ENCODE measurements around the gene ELAVL1.
"Not testable (repeated sequence)": the region's sequence is repeated elsewhere in the genome, so short reads cannot be mapped to it uniquely, and the experiment has no call there.

Gene ELAVL1

GRCh38 chr19:7968008-7968795 is 37.2 kb downstream of the ELAVL1 start:
- DNase-seq (ENCODE audit: low read depth): no peak

- DNase-seq (ENCODE audit: low read depth): no peak
Observed at GRCh38 chr19:7965921-7966665, 39.3 kb downstream of the ELAVL1 start.

GRCh38 chr19:7965259-7965841 is 40.1 kb downstream of the ELAVL1 start:
- no peak for DNase-seq (ENCODE audit: low read depth)

DNA sequence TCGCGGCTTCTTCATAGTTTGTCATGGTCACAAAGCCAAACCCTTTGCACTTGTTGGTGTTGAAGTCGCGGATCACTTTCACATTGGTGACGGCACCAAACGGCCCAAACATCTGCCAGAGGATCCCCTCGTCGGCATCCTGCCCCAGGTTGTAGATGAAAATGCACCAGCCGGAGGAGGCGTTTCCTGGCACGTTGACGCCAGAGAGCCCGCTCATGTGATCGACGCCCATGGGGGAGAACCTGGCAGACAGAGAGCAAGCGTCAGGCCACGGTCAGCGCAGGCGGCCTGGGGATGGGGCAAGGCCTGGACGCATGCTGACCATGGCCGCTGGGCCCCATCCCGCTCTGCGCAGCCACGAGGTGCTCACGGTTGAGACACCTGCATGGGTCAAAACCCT is 41.9 kb downstream of the ELAVL1 start:
- no peak for DNase-seq (ENCODE audit: low read depth)

DNA sequence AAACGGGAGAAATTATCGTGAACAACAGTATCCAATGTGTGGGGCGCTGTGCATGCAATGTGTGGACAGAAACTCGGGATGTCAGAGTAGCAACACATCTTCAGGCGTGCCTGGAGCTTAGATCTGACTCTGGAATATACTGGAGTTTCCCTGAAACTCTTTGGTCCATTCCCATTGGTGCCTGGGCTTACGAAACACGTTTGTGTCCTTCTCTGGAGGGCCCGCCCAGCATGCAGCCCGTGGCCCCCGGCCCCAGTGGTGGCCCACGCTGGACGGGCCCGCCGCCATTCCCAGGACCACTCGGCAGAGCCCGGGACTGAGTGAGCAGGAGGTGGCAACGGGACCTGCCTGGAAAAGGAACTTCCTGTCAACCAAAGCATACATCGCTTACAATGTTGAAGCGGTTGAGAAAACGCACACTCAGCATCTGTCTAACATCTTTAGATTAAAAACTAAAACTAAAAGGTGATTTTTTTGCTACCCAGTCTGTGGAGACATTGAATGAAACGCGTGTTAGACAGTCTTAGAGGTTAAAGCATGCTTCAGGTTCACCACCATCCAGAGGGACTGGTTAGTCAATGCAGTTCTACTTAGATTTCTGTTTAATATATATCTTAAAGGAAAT is 42.7 kb downstream of the ELAVL1 start:
- no peak for DNase-seq (ENCODE audit: low read depth)

- DNase-seq (ENCODE audit: low read depth): no peak
Observed at GRCh38 chr19:7961920-7962626, 43.4 kb downstream of the ELAVL1 start.

DNA sequence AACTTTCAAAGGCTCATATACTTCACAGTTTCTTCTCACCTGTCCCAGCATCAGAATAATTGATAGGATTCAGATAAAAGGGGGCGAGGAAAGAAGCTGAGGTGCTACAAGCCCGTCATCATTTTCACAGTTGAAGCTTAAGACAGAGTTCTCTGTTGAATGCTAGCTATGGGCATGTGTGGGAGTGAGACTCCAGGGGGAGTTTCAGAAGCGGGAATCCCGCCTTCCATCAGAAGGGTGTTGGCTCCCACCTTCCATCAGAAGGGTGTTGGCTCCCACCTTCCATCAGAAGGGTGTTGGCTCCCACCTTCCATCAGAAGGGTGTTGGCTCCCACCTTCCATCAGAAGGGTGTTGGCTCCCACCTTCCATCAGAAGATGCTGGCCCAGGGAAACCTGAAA is 44.4 kb downstream of the ELAVL1 start:
- DNase-seq (ENCODE audit: low read depth): not testable (repeated sequence)

- DNase-seq (ENCODE audit: low read depth): no peak
Observed at GRCh38 chr19:7959211-7959610, 46.2 kb downstream of the ELAVL1 start.

DNA sequence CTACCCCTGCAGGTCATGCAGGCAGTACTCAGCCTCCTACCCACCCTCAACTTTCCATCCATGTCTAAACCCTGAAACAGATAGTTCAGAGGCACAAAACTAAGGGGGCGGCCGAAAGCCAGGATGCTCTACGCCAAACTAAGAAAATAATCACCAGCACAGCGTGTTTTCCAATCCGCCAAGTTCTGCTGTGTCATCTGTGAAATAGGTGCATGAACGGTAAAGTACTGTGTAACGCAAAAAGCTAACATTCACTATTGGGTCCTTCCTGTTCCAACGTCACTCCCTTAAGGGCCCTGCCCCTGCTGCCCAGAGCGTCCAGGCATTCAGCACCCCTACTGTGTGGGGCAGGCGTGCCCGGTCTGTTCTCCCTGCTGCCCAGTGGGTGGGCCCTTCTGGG is 49.7 kb downstream of the ELAVL1 start:
- DNase-seq (ENCODE audit: low read depth): no peak

DNA sequence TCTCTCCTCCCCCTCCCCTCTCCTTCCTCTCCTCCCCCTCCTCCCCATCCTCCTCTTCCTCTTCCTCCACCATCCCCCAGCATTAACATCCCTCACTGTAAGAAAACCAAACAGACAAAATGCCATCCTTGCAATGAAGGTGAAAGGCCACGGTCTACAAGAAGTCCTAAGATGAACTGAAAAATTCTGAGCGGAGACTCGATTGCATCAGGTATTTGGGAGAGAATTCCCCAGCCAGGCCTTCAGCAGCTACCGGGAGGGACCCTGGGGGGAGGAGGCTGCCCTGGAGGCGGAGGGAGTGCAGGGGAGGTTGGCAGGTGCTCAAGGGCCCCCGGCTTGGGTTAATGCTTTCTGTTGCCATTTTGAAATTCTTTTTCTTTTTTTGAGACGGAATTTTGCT is 51.9 kb downstream of the ELAVL1 start:
- no peak for DNase-seq (ENCODE audit: low read depth)

- DNase-seq (ENCODE audit: low read depth): no peak
Observed at GRCh38 chr19:7953060-7953459, 52.4 kb downstream of the ELAVL1 start.

GRCh38 chr19:7947939-7948338 is 57.5 kb downstream of the ELAVL1 start:
- DNase-seq (ENCODE audit: low read depth): no peak

- peak; percentile 72 for DNase-seq (ENCODE audit: low read depth)
Observed at GRCh38 chr19:7944177-7944761, 61.2 kb downstream of the ELAVL1 start.

DNA sequence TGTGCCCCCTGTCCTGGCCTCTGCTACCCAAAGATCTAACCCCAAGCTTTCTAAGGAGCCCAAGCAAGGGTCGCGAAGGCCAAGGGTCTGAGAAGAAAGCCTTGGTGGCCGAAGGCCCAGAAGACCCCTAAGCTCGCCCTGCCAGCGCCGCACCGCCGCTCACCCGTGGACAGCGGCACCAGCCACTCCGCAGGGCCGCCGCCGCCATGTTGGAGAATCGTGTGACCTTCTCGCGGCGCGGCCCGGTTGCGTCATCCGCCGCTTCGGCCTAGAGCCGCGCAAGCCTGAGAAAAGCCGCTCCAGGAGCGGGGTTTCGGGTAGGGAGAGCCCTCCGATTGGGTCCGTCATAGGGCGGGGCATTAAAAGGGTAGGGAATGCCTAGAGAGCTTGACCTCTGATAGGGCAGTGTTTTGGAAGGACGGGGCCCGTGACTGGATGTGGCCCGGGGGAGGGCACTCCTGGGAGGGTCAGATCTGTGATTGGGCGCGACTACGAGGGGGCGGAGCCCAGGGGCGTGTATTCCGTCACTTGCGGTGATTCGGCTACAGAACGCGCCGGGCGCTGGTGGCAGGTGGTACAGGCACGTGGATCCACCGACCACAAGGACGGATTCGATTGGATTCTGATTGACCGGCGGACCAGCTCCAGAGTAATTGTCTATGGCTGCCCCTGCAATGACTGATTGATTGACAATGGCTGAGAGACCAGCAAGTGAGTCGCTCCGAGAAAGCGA is 61.8 kb downstream of the ELAVL1 start, which contains the start of gene TIMM44:
Gene TIMM44 (minus strand): TSS at position 223 of the 733 bp plus-strand sequence. CDS start 15 bp downstream, at position 208.
- peak; percentile 97 for DNase-seq (ENCODE audit: low read depth)

- DNase-seq (ENCODE audit: low read depth): no peak
Observed at GRCh38 chr19:7942981-7943443, 62.4 kb downstream of the ELAVL1 start.

DNA sequence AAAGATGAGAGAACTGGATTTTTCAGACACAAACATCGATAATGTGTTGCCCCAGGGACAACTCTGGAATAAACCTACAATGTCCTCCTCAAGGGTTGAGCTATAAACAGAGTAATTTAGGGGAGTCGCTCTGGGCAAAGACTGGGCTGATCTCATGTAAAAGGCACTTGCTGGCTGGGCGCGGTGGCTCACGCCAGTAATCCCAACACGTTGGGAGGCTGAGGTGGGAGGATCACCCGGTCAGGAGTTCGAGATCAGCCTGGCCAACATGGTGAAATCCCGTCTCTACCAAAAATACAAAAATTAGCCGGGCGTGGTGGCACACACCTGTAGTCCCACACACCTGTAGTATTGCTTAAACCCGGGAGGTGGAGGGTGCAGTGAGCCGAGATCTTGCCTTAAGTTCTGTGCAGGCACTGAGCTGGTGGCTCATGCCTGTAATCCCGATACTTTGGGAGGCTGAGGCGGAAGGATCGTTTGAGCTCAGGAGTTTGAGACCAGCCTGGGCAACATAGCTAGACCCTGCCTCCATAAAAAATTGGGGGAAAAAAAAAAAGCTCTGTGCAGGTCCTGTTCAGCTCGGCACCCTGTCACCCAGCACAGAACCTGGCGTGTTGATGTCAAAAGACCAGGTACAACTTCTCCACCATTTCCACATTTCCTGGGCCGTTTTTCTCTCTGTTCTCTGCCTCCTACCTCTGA is 63.4 kb downstream of the ELAVL1 start:
- no peak for DNase-seq (ENCODE audit: low read depth)

DNA sequence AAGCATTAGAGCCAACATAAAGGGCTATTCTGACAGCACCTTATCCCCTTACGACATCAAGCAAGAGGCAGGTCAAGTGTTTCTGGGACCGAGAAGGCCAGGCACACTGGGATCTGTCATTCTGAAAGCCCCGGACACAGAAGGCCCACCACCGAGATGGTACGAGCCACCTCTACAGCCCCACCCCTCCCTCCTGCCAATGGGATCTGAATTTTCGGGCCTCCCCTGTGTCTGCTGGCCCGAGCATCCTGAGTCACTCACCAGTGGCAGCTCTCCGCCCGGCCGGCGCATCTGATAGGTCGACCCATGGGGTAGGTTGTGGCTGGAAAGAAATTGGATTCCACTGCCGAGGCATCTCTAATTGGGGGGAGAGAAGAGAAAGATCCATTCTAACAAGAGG is 64.6 kb downstream of the ELAVL1 start:
- no peak for DNase-seq (ENCODE audit: low read depth)

DNA sequence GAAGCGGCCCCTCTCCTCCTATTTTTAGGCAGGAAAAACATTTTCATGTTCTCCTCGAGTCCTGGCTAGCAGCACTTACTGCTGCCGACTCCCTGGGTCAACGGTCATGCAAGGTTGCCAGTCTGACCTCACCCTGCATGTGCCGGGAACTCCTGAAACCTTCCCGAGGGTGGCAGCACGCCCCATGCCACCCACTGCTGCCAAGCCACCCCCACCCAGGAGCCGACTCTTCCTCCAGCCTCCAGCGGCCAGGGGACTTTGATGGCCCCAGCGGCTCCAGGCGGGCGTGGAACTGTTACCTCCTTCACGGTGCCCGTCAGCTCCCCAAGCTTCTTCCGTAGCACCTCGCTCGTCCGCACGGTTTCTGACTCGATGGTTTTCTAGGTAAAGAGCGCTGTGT is 70.7 kb downstream of the ELAVL1 start:
- DNase-seq (ENCODE audit: low read depth): no peak

DNA sequence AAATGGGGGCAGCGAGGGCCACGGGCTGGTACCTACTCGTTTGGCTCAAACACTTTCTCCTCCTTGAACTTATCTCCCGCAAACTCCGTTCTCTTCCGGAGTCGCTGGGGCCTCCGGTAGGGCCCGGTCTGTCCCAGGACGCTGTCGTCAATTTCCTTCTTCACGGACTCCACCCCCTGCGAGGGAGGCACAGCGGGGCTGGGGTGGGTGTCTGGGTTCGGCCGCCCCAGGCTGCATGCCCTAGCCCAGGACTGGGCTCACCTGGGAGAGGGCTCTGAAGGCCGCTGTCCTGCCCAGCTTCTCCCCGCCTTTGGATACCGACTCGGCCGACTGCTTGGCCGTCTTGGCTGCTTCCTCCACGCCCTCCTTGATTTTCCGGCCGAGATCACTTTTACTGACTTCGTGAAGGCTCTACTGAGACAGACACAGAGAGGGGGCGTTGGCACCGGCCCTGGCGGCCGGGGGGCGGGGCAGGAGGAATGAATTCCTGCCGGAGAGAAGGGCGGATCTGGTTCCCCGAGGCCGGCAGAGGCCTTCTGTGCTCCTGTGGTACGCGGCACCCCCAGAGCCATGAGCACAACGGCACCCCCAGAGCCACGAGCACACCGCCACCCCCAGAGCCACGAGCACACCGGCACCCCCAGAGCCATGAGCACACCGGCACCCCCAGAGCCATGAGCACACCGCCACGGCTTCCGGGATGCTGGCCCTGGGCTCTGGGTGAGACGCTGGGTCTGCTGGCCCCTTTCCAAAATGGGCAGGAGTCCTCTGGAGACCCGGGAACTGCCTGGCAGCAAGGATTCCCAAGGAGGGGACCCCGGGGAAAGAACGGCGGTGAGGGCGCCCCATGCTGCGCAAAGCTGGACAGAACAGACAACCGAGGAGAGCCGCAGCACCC is 71.4 kb downstream of the ELAVL1 start:
- no peak for DNase-seq (ENCODE audit: low read depth)

Data from activated T-helper 1 cell treated with Interleukin-2 at 50 U/mL for 16 hours (primary cell).